OCI-LY1 (cell line): ENCODE data around the gene SMIM1.

Experiments used
- H2AFZ ChIP-seq: fragments of 200-600 bp; sonication (generic), shearing (Covaris generic); 2 replicates; pipeline ENCODE4 v1.6.0; 2014; ENCODE audit warnings: antibody characterized with exemption, mild to moderate bottlenecking, low read length
- H3F3A ChIP-seq: fragments of 200-600 bp; sonication (generic), shearing (Covaris generic); 2 replicates; pipeline ENCODE4 v1.6.0; 2014; ENCODE audit warnings: mild to moderate bottlenecking, antibody characterized with exemption, low read length, moderate library complexity; ENCODE audit not compliant: insufficient read depth
- H3K27ac ChIP-seq: fragments of 200-600 bp; sonication (generic); 2 replicates; pipeline ENCODE4 v1.5.1; 2014; ENCODE audit warnings: low read length, mixed run types, mild to moderate bottlenecking, low read depth; ENCODE audit not compliant: poor library complexity, severe bottlenecking
- H3K27me3 ChIP-seq: fragments of 200-600 bp; sonication (generic); 2 replicates; pipeline ENCODE4 v1.6.0; 2014; ENCODE audit warnings: antibody characterized with exemption, mild to moderate bottlenecking, low read length, moderate library complexity; ENCODE audit not compliant: insufficient read depth
- H3K36me3 ChIP-seq: fragments of 200-600 bp; sonication (generic); 2 replicates; pipeline ENCODE4 v1.6.1; 2014; ENCODE audit warnings: mild to moderate bottlenecking, antibody characterized with exemption, low read length, moderate library complexity, mixed read lengths; ENCODE audit not compliant: insufficient read depth
- H3K4me1 ChIP-seq: fragments of 200-600 bp; sonication (generic); 2 replicates; pipeline ENCODE4 v1.5.1; 2014; ENCODE audit warnings: mild to moderate bottlenecking, low read length, moderate library complexity; ENCODE audit not compliant: insufficient read depth, severe bottlenecking
- H3K4me2 ChIP-seq: fragments of 200-600 bp; sonication (generic), shearing (Covaris generic); 2 replicates; pipeline ENCODE4 v1.6.1; 2014; ENCODE audit warnings: low read length
- H3K4me3 ChIP-seq: fragments of 200-600 bp; sonication (generic); 2 replicates; pipeline ENCODE4 v1.5.1; 2014; ENCODE audit warnings: low read length, low read depth, mild to moderate bottlenecking, mixed read lengths; ENCODE audit not compliant: poor library complexity, severe bottlenecking
- H3K79me2 ChIP-seq: fragments of 200-600 bp; shearing (Covaris generic); 2 replicates; pipeline ENCODE4 v1.6.1; 2016; ENCODE audit warnings: mixed run types, low read length, mixed read lengths; ENCODE audit not compliant: insufficient read depth
- H3K9ac ChIP-seq: fragments of 200-600 bp; sonication (generic), shearing (Covaris generic); 2 replicates; pipeline ENCODE4 v1.6.1; 2014; ENCODE audit warnings: mild to moderate bottlenecking, low read length, mixed read lengths
- H3K9me2 ChIP-seq: fragments of 200-600 bp; sonication (generic), shearing (Covaris generic); 2 replicates; pipeline ENCODE4 v1.6.1; 2014; ENCODE audit warnings: low read depth, mild to moderate bottlenecking, low read length, mixed read lengths
- H3K9me3 ChIP-seq: fragments of 200-600 bp; shearing (Covaris generic); 2 replicates; pipeline ENCODE4 v1.6.1; 2014; ENCODE audit warnings: low read length, mixed read lengths
- H4K20me1 ChIP-seq: fragments of 200-600 bp; sonication (generic), shearing (Covaris generic); 2 replicates; pipeline ENCODE4 v1.6.0; 2016; ENCODE audit warnings: mild to moderate bottlenecking, low read length; ENCODE audit not compliant: insufficient read depth
- CTCF ChIP-seq: fragments of 200-600 bp; sonication (generic), shearing (Covaris generic); IDR thresholded peaks from 2 replicates; pipeline ENCODE4 v1.5.1; 2017; ENCODE audit warnings: mild to moderate bottlenecking, antibody characterized with exemption, low read length, moderate library complexity, mixed read lengths
- EZH2 ChIP-seq: fragments of 200-600 bp; sonication (generic), shearing (Covaris generic); IDR thresholded peaks from 2 replicates; pipeline ENCODE4 v1.8.0; 2017; ENCODE audit warnings: borderline replicate concordance, mixed run types, mild to moderate bottlenecking, antibody characterized with exemption, low read length, moderate library complexity, mixed read lengths

SMIM1 gene

GRCh38 chr1:3821447-3821846, 48.9 kb downstream of the SMIM1 start:
- Histone ChIP-seq H3K27me3 (no peaks in the 10 kb centered on the region), H3K9ac (no peak overlapping the region), H3K27ac (no peak overlapping the region), H3K79me2 (no peaks in the 10 kb centered on the region), H4K20me1 (no peaks in the 10 kb centered on the region), H3K9me3 (no peaks in the 10 kb centered on the region), H3K4me3 (no peak overlapping the region), H3K4me2 (no peak overlapping the region), H3K9me2 (no peaks in the 10 kb centered on the region), H3K36me3 (peaks cover 56% of the 10 kb centered on the region), H2AFZ (no peak overlapping the region), H3K4me1 (no peaks in the 10 kb centered on the region), H3F3A (no peaks in the 10 kb centered on the region)
- TF ChIP-seq EZH2: no peak
- no peak for TF ChIP-seq CTCF

- no peak for TF ChIP-seq EZH2
- no peak for TF ChIP-seq CTCF
- H3K4me3 ChIP-seq: no peak overlapping the region
- no peaks in the 10 kb centered on the region for H3K79me2 ChIP-seq
- no peak overlapping the region for H3K4me2 ChIP-seq
- H3K4me1 ChIP-seq: no peaks in the 10 kb centered on the region
- no peaks in the 10 kb centered on the region for H3K9me2 ChIP-seq
- H3K9ac ChIP-seq: no peak overlapping the region
- no peaks in the 10 kb centered on the region for H3K9me3 ChIP-seq
- no peak overlapping the region for H3K27ac ChIP-seq
- H3K27me3 ChIP-seq: no peaks in the 10 kb centered on the region
- no peak overlapping the region for H2AFZ ChIP-seq
- no peaks in the 10 kb centered on the region for H4K20me1 ChIP-seq
- H3F3A ChIP-seq: no peaks in the 10 kb centered on the region
- H3K36me3 ChIP-seq: peaks cover 60% of the 10 kb centered on the region
Measured at GRCh38 chr1:3821908-3822307, 49.4 kb downstream of the SMIM1 start.

- H3K27me3 ChIP-seq: no peaks in the 10 kb centered on the region
- no peaks in the 10 kb centered on the region for H3F3A ChIP-seq
- H3K4me1 ChIP-seq: no peaks in the 10 kb centered on the region
- no peak overlapping the region for H3K4me3 ChIP-seq
- H3K27ac ChIP-seq: no peak overlapping the region
- TF ChIP-seq EZH2 (no peak), CTCF (no peak)
- no peak overlapping the region for H3K4me2 ChIP-seq
- no peaks in the 10 kb centered on the region for H3K9me3 ChIP-seq
- peaks cover 64% of the 10 kb centered on the region for H3K36me3 ChIP-seq
- no peak overlapping the region for H3K9ac ChIP-seq
- no peaks in the 10 kb centered on the region for H3K79me2 ChIP-seq
- no peaks in the 10 kb centered on the region for H4K20me1 ChIP-seq
- H3K9me2 ChIP-seq: no peaks in the 10 kb centered on the region
- no peak overlapping the region for H2AFZ ChIP-seq
Measured at GRCh38 chr1:3822421-3822820, 49.9 kb downstream of the SMIM1 start.
